Neutrophil (primary cell): ENCODE data around the gene CD163.

Source experiments
- H3K27ac ChIP-seq: fragments of 200-600 bp; sonication (generic); 2 replicates; pipeline ENCODE4 v1.5.1; 2016; ENCODE audit warnings: mild to moderate bottlenecking, moderate library complexity
- H3K27me3 ChIP-seq: fragments of 200-600 bp; sonication (generic); 2 replicates; pipeline ENCODE4 v1.6.0; 2016; ENCODE audit warnings: mild to moderate bottlenecking
- H3K36me3 ChIP-seq: fragments of 200-600 bp; sonication (generic); 2 replicates; pipeline ENCODE4 v1.5.1; 2017
- H3K4me1 ChIP-seq, 2 experiments: fragments of 200-600 bp in 1 of 2; sonication (generic) in 1 of 2; 1 replicate in 1 of 2; 2 replicates in 1 of 2; pipeline versions ENCODE4 v1.5.1 to v1.6.1; 2013 to 2016; ENCODE audit warnings: low read depth in 1 of 2, low read length in 1 of 2, mild to moderate bottlenecking in 1 of 2, moderate library complexity in 1 of 2; ENCODE audit not compliant: control insufficient read depth in 1 of 2, insufficient read depth in 1 of 2
- H3K4me3 ChIP-seq, 2 experiments: fragments of 200-600 bp in 1 of 2; sonication (generic) in 1 of 2; 1 replicate in 1 of 2; 2 replicates in 1 of 2; pipeline ENCODE4 v1.5.1; 2013 to 2016; ENCODE audit warnings: low read depth in 1 of 2, low read length in 1 of 2, mild to moderate bottlenecking in 1 of 2, moderate library complexity in 1 of 2
- H3K9me3 ChIP-seq: fragments of 200-600 bp; sonication (generic); 2 replicates; pipeline ENCODE4 v1.5.1; 2016
- CTCF ChIP-seq: fragments of 200-600 bp; sonication (generic); IDR thresholded peaks from 2 replicates; pipeline ENCODE4 v1.5.1; 2016; ENCODE audit warnings: antibody characterized with exemption

CD163 gene

DNA sequence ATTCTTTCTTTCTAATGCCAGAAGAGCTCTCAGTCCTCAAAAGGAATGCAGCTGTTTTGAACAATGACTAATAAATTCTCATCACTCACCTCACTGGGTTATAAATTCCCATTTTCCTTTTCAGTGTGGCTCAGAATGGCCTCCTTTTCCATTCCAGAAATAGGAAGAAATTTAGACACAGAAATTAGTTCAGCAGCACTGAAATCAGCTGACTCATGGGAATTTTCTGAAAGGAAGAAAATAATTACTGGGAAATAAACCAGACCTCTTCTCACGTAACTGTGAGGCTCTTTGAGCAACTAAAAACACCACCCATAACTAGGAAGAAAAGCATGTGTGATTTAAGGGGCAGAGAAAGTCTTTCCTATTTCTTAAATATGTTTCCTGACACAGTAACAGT, 23.8 kb downstream of the CD163 start:
- no peaks in the 10 kb centered on the region for H3K4me1 ChIP-seq
- no peaks in the 10 kb centered on the region for H3K27me3 ChIP-seq
- no peak overlapping the region for H3K27ac ChIP-seq
- no peaks in the 10 kb centered on the region for H3K9me3 ChIP-seq
- H3K36me3 ChIP-seq = no peaks in the 10 kb centered on the region
- H3K4me3 ChIP-seq = no peak overlapping the region
- TF ChIP-seq CTCF = no peak

GRCh38 chr12:7472060-7472459, 31.5 kb downstream of the CD163 start:
- Histone ChIP-seq H3K4me3 (no peak overlapping the region), H3K27ac (no peak overlapping the region), H3K27me3 (no peaks in the 10 kb centered on the region), H3K9me3 (no peaks in the 10 kb centered on the region), H3K4me1 (no peaks in the 10 kb centered on the region), H3K36me3 (no peaks in the 10 kb centered on the region)
- no peak for TF ChIP-seq CTCF

DNA sequence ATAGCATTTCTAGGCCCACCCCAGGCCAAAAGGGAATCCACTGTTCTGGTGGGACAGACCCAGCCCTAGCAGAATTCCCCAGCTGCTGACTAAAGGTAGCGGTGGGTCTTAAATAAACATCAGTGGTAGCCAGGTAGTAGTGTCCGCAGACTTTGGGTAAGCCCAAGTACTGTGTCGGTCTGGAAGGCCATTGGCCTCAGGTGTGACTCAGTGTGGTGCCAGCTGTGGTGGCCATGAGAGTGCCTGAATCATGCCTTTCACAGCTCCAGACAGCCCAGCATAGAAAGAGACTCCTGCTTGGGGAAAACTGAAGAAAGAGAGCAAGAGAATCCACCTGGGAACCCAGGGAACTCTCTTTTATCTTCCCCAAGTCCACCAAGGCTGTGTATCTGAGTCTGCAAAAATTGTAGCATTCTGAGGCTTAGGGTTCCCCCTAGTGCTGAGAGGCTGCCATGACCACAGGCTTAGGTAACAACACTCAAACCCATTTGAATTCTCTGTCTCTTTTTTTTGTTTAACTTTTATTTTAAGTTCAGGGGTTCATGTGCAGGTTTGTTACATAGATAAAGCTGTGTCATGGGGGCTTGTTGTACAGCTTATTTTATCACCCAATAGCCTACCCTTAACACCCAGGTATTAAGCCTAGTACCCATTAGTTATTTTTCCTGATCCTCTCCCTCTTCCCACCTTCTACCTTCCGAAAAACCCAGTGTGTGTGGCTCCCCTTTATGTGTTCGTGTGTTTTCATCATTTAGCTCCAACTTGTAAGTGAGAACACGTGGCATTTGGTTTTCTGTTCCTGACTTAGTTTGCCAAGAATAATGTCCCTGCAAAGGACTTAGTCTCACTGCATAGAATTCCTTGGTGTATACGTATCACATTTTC, 43.0 kb downstream of the CD163 start:
- Histone ChIP-seq H3K4me3 (no peak overlapping the region), H3K27ac (no peak overlapping the region), H3K36me3 (no peaks in the 10 kb centered on the region), H3K27me3 (no peaks in the 10 kb centered on the region), H3K9me3 (no peaks in the 10 kb centered on the region), H3K4me1 (no peaks in the 10 kb centered on the region)
- peak; percentile 77 for TF ChIP-seq CTCF

- no peak for TF ChIP-seq CTCF
- Histone ChIP-seq H3K4me3 (no peak overlapping the region), H3K9me3 (no peaks in the 10 kb centered on the region), H3K36me3 (no peaks in the 10 kb centered on the region), H3K27ac (no peak overlapping the region), H3K27me3 (no peaks in the 10 kb centered on the region), H3K4me1 (no peaks in the 10 kb centered on the region)
These were observed 43.6 kb downstream of the CD163 start for GRCh38 chr12:7459973-7460372.

GRCh38 chr12:7451756-7452155, 51.8 kb downstream of the CD163 start:
- Histone ChIP-seq H3K9me3 (no peaks in the 10 kb centered on the region), H3K36me3 (no peaks in the 10 kb centered on the region), H3K4me1 (peaks cover 0 to 3% of the 10 kb centered on the region in 2 experiments), H3K27me3 (no peaks in the 10 kb centered on the region), H3K27ac (no peak overlapping the region), H3K4me3 (no peak overlapping the region)
- no peak for TF ChIP-seq CTCF
